ENCODE data around the gene TRAF3.

The TRAF3 gene

GRCh38 chr14:102782974-102783373 is 5.7 kb downstream of the TRAF3 start:
- no peak for DNase-seq (ENCODE audit: low read depth, low spot score)
- H3K4me3 ChIP-seq (ENCODE audit: insufficient read length, low read depth), result no peak overlapping the region
- peaks cover 2% of the 10 kb centered on the region for H3K4me1 ChIP-seq (ENCODE audit: insufficient read depth, insufficient read length)
- no peaks in the 10 kb centered on the region for H3K9me3 ChIP-seq (ENCODE audit: insufficient read depth, low read length)
- TF ChIP-seq YY1 (IDR thresholded peaks at IDR 0.05; ENCODE audit: insufficient read depth, insufficient read length) (no peak), SUZ12 (IDR thresholded peaks at IDR 0.05; ENCODE audit: extremely low read depth, insufficient read depth, insufficient read length) (no peak), ZNF274 (IDR thresholded peaks at IDR 0.05; ENCODE audit: low read depth, low read length) (no peak)
- H3K27me3 ChIP-seq (ENCODE audit: insufficient read depth, insufficient read length), result peaks cover 9% of the 10 kb centered on the region
- H3K9ac ChIP-seq (ENCODE audit: insufficient read length, low read depth), result no peak overlapping the region
- peaks cover 4% of the 10 kb centered on the region for H3K36me3 ChIP-seq (ENCODE audit: insufficient read depth, insufficient read length, low read length)

GRCh38 chr14:102784892-102785594 is 7.8 kb downstream of the TRAF3 start:
- TF ChIP-seq SUZ12 (IDR thresholded peaks at IDR 0.05; ENCODE audit: extremely low read depth, insufficient read depth, insufficient read length) (no peak), YY1 (IDR thresholded peaks at IDR 0.05; ENCODE audit: insufficient read depth, insufficient read length) (no peak), ZNF274 (IDR thresholded peaks at IDR 0.05; ENCODE audit: low read depth, low read length) (no peak)
- no peak overlapping the region for H3K4me3 ChIP-seq (ENCODE audit: insufficient read length, low read depth)
- peaks cover 2% of the 10 kb centered on the region for H3K4me1 ChIP-seq (ENCODE audit: insufficient read depth, insufficient read length)
- DNase-seq (ENCODE audit: low read depth, low spot score), result no peak
- no peaks in the 10 kb centered on the region for H3K9me3 ChIP-seq (ENCODE audit: insufficient read depth, low read length)
- H3K9ac ChIP-seq (ENCODE audit: insufficient read length, low read depth), result no peak overlapping the region
- H3K36me3 ChIP-seq (ENCODE audit: insufficient read depth, insufficient read length, low read length), result peaks cover under 1% of the 10 kb centered on the region
- H3K27me3 ChIP-seq (ENCODE audit: insufficient read depth, insufficient read length), result no peaks in the 10 kb centered on the region

DNA sequence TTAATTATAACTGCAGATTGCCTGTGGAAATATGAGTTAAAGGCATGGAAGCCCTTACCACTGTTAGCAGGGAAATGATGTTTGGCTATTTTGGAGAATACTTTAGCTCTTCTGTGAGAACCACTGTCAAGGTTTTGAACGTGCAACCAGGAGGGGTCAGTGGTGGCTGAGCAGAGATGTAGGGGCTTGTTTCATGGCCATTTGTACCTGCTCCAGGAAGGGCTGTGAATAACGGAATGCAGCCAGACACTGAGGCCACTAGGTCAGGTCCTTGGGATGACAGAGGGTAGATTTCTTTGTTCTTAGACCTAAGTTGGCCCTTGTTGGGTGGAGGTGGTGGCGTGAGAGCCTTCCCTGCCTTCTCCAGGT is 8.3 kb downstream of the TRAF3 start:
- Histone ChIP-seq H3K27me3 (ENCODE audit: insufficient read depth, insufficient read length) (no peaks in the 10 kb centered on the region), H3K4me3 (ENCODE audit: insufficient read length, low read depth) (no peak overlapping the region), H3K9ac (ENCODE audit: insufficient read length, low read depth) (no peak overlapping the region), H3K9me3 (ENCODE audit: insufficient read depth, low read length) (no peaks in the 10 kb centered on the region), H3K4me1 (ENCODE audit: insufficient read depth, insufficient read length) (peaks cover 2% of the 10 kb centered on the region), H3K36me3 (ENCODE audit: insufficient read depth, insufficient read length, low read length) (no peaks in the 10 kb centered on the region)
- DNase-seq (ENCODE audit: low read depth, low spot score), result no peak
- TF ChIP-seq ZNF274 (IDR thresholded peaks at IDR 0.05; ENCODE audit: low read depth, low read length) (no peak), YY1 (IDR thresholded peaks at IDR 0.05; ENCODE audit: insufficient read depth, insufficient read length) (no peak), SUZ12 (IDR thresholded peaks at IDR 0.05; ENCODE audit: extremely low read depth, insufficient read depth, insufficient read length) (no peak)

GRCh38 chr14:102786768-102787167 is 9.5 kb downstream of the TRAF3 start:
- no peak overlapping the region for H3K9ac ChIP-seq (ENCODE audit: insufficient read length, low read depth)
- no peaks in the 10 kb centered on the region for H3K9me3 ChIP-seq (ENCODE audit: insufficient read depth, low read length)
- H3K4me1 ChIP-seq (ENCODE audit: insufficient read depth, insufficient read length), result peaks cover 2% of the 10 kb centered on the region
- no peaks in the 10 kb centered on the region for H3K36me3 ChIP-seq (ENCODE audit: insufficient read depth, insufficient read length, low read length)
- H3K27me3 ChIP-seq (ENCODE audit: insufficient read depth, insufficient read length), result no peaks in the 10 kb centered on the region
- DNase-seq (ENCODE audit: low read depth, low spot score), result no peak
- no peak for TF ChIP-seq ZNF274 (IDR thresholded peaks at IDR 0.05; ENCODE audit: low read depth, low read length)
- TF ChIP-seq YY1 (IDR thresholded peaks at IDR 0.05; ENCODE audit: insufficient read depth, insufficient read length), result no peak
- no peak for TF ChIP-seq SUZ12 (IDR thresholded peaks at IDR 0.05; ENCODE audit: extremely low read depth, insufficient read depth, insufficient read length)
- no peak overlapping the region for H3K4me3 ChIP-seq (ENCODE audit: insufficient read length, low read depth)

GRCh38 chr14:102789349-102789748 is 12.1 kb downstream of the TRAF3 start:
- H3K27me3 ChIP-seq (ENCODE audit: insufficient read depth, insufficient read length), result no peaks in the 10 kb centered on the region
- H3K9me3 ChIP-seq (ENCODE audit: insufficient read depth, low read length), result peaks cover 16% of the 10 kb centered on the region; the same call in 1 of the 2 replicates
- H3K4me3 ChIP-seq (ENCODE audit: insufficient read length, low read depth), result no peak overlapping the region
- no peak for DNase-seq (ENCODE audit: low read depth, low spot score)
- TF ChIP-seq ZNF274 (IDR thresholded peaks at IDR 0.05; ENCODE audit: low read depth, low read length), result no peak
- no peak for TF ChIP-seq YY1 (IDR thresholded peaks at IDR 0.05; ENCODE audit: insufficient read depth, insufficient read length)
- TF ChIP-seq SUZ12 (IDR thresholded peaks at IDR 0.05; ENCODE audit: extremely low read depth, insufficient read depth, insufficient read length), result no peak
- peaks cover 2% of the 10 kb centered on the region for H3K4me1 ChIP-seq (ENCODE audit: insufficient read depth, insufficient read length)
- no peak overlapping the region for H3K9ac ChIP-seq (ENCODE audit: insufficient read length, low read depth)
- H3K36me3 ChIP-seq (ENCODE audit: insufficient read depth, insufficient read length, low read length), result peaks cover 5% of the 10 kb centered on the region

- Histone ChIP-seq H3K4me3 (ENCODE audit: insufficient read length, low read depth) (no peak overlapping the region), H3K27me3 (ENCODE audit: insufficient read depth, insufficient read length) (no peaks in the 10 kb centered on the region), H3K36me3 (ENCODE audit: insufficient read depth, insufficient read length, low read length) (peaks cover 5% of the 10 kb centered on the region), H3K9ac (ENCODE audit: insufficient read length, low read depth) (no peak overlapping the region), H3K9me3 (ENCODE audit: insufficient read depth, low read length) (peaks cover 16% of the 10 kb centered on the region; the same call in 1 of the 2 replicates), H3K4me1 (ENCODE audit: insufficient read depth, insufficient read length) (peaks cover 2% of the 10 kb centered on the region)
- DNase-seq (ENCODE audit: low read depth, low spot score), result no peak
- TF ChIP-seq SUZ12 (IDR thresholded peaks at IDR 0.05; ENCODE audit: extremely low read depth, insufficient read depth, insufficient read length), result no peak
- no peak for TF ChIP-seq ZNF274 (IDR thresholded peaks at IDR 0.05; ENCODE audit: low read depth, low read length)
- TF ChIP-seq YY1 (IDR thresholded peaks at IDR 0.05; ENCODE audit: insufficient read depth, insufficient read length), result no peak
Observed at GRCh38 chr14:102793531-102794328, 16.5 kb downstream of the TRAF3 start.

Data from NT2/D1 (cell line).